HG03280 (cell line): ENCODE data around the gene PDE7B.

Experiments used
- ATAC-seq: cut with Tn5 transposase; IDR thresholded peaks from one replicate; pipeline ENCODE4 v1.9.1; 2021; ENCODE audit warnings: mild to moderate bottlenecking, moderate library complexity; ENCODE audit not compliant: unreplicated experiment

Gene PDE7B

DNA sequence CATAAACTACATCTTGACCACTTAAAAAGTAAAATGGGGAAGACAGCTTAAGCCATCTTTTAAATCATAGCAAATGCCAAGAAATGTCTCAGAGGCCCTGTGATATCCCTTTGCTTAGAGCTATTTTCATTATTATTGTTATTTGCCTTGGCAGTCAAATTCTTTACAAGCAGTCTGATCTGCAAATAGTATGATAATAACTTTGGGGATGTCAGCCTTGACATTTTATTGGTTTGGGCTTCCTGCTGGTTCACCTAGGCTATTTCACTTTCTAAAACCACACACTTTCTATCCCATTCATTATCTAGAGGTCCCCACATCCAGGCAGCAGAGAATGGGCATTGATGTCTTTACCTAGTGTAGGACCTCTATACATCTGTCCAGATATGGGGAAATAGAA, 125.1 kb downstream of the PDE7B start:
- no peak for ATAC-seq

DNA sequence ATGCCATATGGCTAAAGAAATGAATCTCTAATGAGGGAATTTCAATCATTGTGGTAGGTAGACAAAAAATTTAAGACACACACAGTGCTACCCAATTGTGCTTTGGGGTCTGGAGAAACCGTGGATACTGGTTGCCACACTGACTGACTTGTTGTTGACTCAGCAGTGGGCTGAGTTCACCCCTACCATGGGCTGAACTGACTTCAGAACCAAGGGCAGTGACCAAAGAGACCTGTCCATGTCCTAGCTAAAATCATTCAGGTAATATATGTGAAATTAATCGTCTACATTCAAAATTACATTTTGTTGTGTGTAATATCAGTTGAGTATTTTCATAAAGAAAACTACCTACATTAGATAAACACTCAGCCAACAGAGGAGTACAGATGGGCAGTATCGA, 131.6 kb downstream of the PDE7B start:
- ATAC-seq = no peak

DNA sequence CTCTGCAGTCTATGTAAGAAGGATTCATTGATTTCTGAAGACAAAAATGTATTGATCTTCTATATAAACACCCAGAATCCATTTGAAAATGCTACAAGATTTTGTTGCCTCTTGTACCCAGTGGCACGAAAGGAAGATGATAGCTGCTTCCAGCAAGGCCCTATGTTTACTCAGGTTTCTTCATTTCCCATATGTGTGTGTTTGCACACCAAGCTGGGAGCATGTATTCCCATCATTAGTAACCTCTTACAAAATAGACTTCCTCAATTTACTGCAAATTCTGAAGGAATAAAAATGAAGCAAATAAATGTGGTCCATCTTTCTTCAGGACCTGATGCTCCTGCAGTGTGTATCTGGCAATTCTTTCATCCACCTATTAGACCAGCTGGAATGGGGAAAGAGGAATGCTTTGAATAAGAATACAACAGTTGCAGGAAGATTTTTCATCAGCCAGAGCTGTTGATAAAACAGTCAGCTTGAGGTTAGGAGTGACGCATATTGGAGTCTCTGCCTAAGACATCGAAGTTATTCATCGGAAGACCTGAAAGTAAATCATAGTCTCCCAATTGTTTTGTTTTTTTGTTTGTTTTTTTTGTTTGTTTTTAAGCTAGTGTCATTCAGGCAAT, 132.3 kb downstream of the PDE7B start:
- ATAC-seq = no peak

DNA sequence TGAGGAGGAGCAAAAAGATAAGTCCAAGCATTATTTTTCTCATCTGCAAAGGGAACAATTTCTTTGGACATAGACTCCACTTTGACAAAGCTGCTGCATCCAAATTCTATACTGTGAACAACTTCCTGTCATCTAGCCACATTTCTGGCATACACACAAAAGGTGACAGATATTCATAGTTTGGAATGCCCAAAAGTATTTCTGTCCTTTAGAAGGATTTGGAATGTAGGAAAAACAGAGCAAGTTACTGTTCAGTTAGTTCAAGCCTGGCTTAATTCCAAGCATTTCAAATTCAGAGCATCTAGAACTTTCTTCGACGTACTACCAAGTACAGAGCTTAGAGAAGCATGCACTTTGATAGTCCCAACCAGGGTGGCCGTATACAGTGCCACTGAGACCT, 134.0 kb downstream of the PDE7B start:
- no peak for ATAC-seq

DNA sequence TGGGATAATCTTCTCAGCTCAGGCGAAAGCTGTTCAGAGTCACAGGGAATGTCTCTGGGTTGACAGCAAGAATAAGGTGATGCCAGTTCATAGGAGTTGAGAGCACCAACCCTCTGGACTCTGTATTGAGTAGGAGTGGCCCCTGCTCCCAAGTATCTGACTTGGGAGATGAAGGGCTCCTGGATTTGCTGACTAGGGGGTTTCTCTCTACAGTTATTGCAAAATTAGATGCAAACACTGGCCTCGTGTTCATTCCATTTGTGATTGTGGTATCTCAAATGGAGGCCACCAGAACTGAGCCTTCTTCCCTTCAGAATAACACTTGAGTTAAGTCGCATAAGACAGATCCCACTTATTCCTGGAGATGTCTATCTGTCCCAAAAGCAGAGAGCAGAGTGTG, 135.7 kb downstream of the PDE7B start:
- ATAC-seq = no peak

DNA sequence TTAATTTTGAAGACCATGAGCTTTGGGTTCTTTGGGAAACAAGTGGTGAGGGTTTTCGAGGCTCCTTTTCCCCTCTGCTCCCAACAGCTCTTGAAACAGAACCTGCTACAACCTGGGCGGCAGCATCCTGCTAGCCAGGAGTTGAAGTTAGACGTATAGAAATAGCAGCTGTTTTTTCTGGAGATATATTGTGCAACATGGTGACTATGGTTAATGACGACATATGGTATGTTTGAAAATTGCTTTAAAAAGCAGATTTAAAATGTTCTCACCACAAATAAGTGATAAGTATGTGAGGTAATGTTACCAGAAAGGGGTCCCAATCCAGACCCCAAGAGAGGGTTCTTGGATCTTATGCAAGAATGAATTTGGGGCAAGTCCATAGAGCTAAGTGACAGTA, 138.9 kb downstream of the PDE7B start:
- ATAC-seq = no peak

DNA sequence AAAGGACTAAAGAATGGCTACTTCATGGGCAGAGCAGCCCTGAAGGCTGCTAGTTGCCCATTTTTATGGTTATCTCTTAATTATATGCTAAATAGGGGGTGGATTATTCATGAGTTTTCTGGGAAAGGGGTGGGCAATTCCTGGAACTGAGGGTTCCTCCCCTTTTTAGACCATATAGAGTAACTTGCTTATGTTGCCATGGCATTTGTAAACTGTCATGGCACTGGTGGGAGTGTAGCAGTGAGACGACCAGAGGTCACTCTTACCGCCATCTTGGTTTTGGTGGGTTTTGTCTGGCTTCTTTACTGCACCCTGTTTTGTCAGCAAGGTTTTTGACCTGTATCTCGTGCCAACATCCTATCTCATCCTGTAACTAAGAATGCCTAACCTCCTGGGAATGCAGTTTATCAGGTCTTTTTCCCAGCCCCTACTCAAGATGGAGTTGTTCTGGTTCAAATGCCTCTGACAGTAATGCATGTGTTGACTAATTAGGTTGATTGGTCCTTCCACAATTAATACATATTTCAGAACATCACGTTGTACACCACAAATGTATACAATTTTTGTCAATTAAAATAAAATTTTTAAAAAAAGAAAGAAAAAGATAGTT, 139.5 kb downstream of the PDE7B start:
- ATAC-seq = no peak

DNA sequence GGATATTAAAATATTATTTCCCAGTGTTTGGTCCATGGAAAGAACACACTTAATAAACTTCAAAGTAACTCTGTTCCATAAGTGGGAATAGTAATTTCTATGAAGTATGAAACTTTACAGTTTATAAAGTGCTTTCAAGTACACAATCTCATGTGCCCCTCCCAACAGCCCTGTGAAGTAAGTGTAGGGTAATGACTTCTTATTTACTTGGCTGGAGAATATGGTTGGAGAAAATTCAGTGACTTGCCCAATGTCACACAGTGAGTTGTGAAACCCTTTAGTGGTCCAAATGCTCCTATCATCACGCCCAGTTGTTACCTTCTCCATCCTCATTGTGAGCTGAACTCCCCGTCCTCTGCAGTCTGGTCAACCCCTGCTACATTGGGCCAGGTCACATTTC, 141.2 kb downstream of the PDE7B start:
- no peak for ATAC-seq

DNA sequence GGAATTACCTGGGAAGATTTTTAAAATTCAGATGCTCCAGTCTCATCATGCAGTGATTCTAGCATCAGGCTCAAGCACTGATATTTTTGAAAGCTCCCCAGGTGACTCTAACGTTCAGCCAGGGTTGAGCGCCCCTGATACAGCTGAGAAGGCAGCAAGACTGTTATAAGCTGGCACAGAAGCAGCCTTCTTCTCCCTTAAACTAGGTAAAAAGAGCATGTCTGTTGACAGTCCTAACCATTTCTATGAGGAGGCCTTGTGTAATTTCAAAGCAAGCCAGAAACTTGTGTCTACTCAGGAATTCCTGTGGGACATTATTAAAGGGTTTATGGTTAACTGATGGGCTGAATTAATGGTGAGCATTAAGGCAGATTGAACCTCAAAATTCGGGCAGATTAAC, 141.9 kb downstream of the PDE7B start:
- no peak for ATAC-seq

DNA sequence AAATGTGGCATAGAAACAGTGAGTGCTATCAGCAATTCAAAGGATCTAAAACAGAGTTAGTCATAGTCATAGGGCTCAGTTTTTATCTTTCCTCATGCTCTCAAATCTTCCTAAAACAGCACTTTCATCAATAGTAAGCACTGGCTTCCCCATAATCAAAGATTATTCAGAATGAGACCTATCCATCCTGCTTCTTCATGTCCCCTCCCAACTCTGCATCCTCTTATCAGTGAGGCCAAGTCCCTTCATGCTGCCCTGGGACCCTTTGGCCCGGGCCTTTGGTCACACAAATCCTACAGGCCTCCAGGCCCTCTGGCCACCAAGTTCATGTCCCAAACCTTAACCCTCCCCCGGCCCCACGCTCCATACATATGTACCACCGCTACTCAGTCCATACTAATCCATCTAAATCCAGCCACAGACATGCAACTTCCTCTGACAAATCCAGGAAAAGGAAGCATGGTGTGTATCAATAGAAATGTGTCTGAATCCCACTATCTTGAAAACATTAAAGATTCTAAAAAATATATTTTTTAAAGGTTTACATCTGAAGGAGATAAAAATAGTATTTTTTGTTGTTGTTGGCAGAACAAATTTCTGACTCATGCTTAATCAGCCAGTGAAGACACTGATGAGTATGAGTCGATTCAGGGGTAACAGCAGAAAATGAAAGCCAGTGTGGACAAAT, 143.5 kb downstream of the PDE7B start:
- no peak for ATAC-seq

DNA sequence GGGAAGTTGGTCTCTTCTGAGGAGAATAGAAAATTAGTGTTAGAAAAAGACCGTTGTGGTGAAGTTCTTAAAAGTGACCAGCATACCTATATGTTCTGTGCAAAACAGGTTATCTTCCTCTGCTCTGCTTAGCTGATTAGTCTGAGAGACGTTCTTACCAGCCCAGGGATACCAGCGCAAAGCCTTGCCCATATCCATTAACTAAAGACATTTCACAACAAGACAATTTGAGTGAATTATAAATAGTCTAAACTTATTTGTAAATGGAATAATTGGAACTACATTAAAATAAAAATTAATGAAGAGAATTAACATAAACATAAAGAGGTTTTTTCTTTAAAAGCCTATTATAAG, 144.0 kb downstream of the PDE7B start:
- ATAC-seq = no peak

DNA sequence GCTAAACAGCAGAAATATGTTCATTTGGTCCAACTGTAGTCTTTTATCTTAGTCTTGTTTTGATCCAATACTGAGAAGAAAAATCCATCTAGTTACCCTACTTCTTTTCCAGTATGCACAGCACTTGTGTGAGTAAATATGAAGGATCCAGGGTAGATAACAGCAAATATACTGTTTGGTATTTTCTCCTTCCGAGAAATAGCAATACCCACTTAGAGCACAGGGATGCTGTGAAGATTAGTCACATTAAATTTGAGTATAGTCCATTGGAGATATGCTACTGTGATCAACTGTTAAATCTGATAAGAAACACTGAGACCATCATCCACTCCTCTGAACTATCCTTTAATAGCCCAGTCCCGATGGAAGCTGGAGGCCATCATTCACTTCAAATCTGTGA, 145.2 kb downstream of the PDE7B start:
- no peak for ATAC-seq

DNA sequence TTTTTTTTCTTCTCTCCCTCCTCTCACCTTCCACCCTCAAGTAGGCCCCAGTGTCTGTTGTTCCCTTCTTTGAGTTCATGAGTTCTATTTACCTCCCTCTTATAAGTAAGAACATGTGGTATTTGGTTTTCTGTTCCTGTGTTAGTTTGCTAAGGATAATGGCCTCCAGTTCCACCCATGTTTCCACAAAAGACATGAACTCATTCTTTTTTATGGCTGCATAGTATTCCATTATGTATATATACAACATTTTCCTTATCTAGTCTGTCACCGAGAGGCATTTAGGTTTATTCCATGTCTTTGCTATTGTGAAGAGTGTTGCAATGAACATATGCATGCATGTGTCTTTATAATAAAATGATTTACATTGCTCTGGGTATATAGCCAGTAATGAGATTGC, 147.9 kb downstream of the PDE7B start:
- ATAC-seq = no peak

DNA sequence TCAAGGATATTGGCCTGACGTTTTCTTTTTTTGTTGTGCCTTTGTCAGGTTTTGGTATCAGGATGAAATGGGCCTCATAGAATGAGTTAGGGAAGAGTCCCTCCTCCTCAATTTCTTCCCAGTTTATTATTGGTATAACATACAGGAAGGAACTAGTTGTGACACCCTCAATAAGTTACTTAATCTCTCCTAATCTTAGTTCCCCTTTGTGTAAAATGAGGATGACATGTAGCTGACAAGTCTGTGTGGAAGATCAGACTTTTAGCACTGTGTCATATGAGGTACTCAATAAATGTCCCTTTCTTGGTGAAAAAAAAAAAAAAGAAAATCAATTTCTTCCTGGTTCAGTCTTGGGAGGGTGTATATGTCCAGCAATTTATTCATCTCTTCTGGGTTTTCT, 155.8 kb downstream of the PDE7B start:
- no peak for ATAC-seq

DNA sequence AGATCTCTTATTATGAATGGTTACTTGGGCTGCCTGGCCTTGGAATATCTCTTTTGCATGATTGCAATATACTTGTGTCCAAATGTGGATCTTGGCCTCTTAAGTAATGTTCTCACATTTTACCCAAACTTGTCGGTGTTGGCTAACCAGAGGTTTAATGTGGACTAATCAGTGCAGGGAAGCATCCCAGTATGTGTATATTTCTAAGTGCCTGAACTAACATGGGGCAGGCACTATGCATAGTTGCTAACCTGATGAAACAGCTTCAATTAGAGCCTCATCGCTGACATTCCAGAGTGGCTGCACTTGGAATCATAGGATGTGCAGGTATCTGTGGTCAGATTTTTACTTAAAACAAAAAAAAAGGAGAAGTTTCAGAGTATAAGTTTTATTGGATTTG, 160.0 kb downstream of the PDE7B start:
- ATAC-seq = no peak

DNA sequence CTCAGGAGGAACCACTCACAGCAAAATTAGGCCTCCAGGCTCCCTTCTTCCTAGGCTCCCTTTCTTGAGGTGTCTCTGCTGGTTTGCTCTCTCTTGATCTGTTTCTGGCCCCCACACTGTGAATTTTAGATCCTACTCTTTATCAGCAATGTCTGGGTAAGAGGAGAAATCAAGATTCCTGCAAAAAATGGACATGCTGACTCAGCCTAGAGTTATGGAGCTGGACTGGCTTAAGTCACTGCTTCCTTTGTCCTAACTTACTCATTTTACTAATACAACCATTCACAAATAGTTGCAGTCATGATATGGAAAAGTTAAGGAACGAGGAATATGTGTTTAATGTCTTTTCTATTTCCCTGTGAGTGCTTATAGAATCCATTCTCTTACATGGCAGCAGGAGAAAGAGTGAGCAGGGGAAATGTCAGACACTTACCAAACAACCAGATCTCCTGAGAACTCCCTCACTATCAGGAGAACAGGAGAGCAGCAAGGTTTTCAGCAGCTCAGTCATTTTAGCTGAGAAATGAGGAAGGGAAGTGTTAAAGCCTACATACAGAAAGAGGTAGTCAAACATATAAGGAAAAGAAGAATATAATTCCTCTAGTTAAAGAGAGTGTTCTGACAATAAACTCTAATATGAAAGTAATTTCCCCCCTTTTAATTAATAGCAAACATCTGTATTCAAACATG, 160.8 kb downstream of the PDE7B start:
- ATAC-seq = no peak

DNA sequence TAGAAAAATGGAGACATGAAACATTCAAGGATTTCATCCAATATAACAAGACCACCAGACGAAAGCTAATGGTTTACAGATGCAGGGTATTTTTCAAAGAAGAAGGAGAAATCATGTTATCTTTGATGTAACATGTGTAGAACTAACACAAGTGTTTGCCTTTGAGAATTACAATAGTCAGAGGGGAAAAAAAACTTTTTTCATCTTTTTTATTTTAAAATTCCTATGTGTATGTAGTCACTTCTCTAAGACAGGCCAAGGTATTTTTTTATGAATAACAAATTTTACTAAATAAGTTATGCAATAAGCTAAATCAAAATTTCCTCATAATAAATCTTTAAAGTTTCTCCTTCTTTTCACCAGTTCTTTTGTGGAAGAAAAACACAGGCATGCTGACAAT, 161.4 kb downstream of the PDE7B start:
- ATAC-seq = no peak

DNA sequence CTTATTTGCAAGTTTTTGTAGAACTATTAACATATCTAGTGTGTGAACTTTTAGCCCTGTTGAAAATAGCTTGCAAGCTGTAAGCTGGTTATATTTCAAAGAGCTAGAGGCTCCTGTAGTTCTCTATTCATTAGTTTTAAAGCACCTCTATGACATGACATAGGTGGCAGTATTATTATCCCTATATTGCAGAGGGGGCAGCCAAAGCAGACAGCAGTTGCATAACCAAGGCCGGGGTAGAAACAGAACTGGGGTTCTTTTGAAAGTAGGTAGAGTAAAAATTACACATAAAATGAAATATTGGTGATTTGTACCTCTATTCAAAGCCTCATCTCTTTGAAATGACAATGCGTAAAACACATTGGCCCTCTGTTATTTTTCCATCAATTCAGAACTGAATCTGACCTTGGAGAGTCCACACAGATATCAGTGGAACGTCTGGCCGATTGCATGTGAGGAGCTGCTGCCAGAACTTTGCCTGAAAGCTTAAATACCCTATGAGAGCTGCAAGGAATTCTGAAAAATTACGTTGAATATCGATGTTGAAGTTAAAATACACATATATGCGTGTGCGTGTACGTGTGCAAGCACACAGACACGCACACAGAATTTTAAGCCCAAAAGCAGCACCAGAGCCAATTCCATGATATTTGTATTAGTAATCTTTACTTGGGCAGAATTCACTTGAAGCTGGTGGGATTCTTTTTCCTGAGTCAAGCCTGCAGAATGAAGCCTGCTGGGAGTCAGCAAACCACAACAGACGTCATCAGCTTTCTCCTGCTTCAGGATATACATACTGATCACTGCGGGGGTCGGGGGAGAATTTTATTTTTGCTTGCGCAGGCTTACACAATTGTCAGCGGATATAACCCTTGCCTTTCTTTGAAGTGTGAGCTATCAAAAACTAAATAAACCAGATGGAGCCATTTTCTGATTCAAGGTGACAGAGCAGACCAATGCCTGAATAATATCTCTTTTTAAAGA, 163.2 kb downstream of the PDE7B start:
- no peak for ATAC-seq

DNA sequence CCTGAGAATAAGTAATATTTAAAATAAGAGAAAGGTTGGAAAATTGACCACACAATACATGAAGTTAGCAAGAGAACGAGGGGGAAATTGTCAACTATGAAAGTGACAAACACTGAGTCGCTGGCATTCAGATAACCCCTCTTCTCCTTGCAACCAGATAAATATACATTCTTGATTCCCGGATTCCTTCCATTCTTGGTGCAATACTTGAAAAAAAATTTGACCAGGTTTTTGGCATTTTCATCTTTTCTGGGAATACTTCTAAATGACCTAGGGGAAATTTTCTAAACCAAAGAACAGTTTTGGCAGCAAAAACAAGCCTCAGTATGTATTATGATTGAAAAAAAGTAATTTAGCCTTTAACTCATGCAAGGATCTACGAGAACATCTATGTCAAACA, 164.0 kb downstream of the PDE7B start:
- ATAC-seq = no peak

DNA sequence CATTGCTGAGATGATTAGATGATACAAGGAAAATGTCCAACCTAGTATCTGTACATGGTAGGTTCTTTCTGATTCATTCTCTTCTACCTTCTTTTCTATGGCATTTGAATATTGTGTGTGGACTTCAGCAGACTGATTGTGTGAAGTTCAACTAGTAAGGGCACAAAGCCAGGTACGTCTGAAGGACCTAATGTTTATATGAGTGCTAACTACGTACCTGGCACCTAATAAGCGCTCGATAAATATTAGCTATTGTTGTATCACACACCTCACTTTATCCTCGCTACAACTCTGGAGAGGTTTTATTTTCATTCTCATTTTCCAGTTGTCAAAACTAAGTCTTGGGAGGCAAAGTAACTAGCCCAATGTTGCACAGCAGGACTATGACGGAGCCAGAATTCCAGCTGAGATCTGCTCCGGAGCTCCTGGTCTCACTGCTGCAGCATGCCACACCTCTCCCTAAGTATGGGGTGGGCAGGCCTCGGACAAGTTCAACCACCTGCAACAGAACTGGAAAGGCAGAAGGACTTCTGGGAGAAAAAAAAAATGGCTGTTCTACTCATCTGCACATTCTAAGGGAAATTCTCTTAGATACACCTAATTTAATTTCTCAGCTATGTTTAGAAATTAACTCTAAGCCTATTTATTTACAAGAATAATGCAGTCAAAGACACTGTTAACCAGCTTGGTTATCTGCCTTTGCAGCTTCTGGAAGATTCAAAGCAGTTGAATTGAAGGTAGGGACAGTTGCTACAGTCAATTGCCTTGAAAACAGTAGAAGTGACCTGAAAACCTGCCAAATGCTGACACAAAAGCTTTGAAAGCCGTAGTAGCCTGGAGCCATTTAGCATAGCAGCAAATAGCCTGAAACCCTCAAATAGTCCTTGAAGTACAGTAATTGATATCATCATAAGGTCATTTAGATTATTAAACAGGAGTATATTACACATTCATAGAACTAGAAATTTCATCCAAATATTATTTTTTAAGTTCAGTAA, 165.0 kb downstream of the PDE7B start:
- ATAC-seq = no peak
